ENCODE measurements around the gene EMX2. TPM values are rescaled to one million over a fixed set of nuclear protein-coding genes. Genes with fewer than 3 reads are reported as not detected.

Gene EMX2
- total and polyA plus RNA-seq, 10 of the 15 experiments (the other 5 are each of a cell fraction or from before 2014, with no cell fraction given) = 0.12 TPM; not detected in 9

DNA sequence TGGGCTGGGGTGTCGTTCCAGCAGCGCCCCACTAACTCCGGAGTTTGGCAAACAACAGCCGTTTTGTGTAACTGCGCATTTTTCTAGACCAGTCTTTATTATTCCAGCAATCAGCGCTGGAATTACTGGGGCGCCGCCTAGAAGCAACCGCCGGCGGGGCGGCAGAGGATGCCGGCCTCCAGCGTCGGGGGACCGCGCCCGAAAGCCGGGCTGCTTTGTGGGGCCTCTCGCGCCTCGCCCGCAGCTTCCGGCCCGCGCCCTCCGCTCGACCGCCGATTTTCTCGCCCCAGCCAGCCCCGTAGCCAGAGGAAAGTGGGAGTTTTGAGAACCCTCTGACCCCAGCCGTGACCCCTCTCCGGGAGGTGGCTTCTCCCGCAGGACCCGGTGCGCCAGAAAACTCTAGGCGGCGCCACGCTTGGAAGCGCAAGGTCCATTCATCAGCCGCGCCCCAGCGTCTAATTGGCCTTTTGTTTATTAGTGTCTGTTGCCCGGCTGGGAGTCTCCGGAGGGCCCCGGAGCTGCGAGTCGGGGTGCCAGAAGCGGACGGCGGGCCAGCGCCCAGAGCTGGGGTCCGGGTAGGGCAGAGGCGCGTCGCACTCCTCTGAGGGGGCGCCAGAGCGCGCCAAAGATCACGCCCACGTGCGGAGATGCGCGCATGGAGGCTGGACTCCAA is 10.7 kb downstream of the EMX2 start (continued):
- TF ChIP-seq, protein P1, sequence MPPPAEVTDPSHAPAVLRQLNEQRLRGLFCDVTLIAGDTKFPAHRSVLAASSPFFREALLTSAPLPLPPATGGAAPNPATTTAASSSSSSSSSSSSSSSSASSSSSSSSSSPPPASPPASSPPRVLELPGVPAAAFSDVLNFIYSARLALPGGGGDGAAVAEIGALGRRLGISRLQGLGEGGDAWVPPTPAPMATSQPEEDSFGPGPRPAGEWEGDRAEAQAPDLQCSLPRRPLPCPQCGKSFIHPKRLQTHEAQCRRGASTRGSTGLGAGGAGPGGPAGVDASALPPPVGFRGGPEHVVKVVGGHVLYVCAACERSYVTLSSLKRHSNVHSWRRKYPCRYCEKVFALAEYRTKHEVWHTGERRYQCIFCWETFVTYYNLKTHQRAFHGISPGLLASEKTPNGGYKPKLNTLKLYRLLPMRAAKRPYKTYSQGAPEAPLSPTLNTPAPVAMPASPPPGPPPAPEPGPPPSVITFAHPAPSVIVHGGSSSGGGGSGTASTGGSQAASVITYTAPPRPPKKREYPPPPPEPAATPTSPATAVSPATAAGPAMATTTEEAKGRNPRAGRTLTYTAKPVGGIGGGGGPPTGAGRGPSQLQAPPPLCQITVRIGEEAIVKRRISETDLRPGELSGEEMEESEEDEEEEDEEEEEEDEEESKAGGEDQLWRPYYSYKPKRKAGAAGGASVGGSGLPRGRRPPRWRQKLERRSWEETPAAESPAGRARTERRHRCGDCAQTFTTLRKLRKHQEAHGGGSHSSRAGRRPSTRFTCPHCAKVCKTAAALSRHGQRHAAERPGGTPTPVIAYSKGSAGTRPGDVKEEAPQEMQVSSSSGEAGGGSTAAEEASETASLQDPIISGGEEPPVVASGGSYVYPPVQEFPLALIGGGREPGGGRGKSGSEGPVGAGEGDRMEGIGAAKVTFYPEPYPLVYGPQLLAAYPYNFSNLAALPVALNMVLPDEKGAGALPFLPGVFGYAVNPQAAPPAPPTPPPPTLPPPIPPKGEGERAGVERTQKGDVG (CRISPR knock-in tag; IDR thresholded peaks at IDR 0.05) = no peak
- TF ChIP-seq ZNF622 (IDR thresholded peaks at IDR 0.05) (no peak), CHD4 (IDR thresholded peaks at IDR 0.05) (no peak)

DNA sequence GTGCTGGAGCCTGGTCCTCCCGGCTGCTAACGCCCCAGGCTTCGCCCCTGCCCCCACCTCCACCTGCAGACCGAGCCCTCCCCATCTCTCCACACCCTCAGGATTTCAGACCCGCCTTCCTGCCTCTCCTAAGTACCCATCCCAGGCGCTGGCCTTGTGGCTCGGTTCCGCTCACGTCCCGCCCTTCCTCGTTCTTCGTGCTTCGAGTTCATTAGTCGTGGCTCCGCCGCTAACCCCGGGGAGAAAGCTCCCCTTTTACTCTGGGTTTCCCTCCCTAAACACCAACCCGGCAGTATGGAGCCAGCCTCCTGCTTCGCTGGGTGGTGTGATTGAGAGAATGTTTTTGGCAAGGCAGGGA is 11.2 kb downstream of the EMX2 start:
- no TSS peak for BruUV-seq (replicated peaks)
- Histone ChIP-seq H3K27ac (ENCODE audit: control insufficient read depth, insufficient read depth) (no peak overlapping the region), H3K79me2 (ENCODE audit: control insufficient read depth, insufficient read depth, low read length) (no peaks in the 10 kb centered on the region), H3K4me1 (ENCODE audit: control insufficient read depth, insufficient read depth, low read length) (no peaks in the 10 kb centered on the region), H3K36me3 (ENCODE audit: control insufficient read depth in 2 of 2, insufficient read depth in 2 of 2, low read length in 1 of 2) (no peaks in the 10 kb centered on the region), H3K27me3 (replicated peaks in 1 of 2; ENCODE audit: control insufficient read depth in 2 of 2, insufficient read depth in 2 of 2, low read length in 1 of 2) (peaks cover 23 to 25% of the 10 kb centered on the region in 2 experiments), H4K20me1 (ENCODE audit: control insufficient read depth, insufficient read depth) (no peaks in the 10 kb centered on the region; the same call in 1 of the 2 replicates), H3K4me2 (ENCODE audit: control insufficient read depth, insufficient read depth) (no peak overlapping the region), H3K4me3 (no peak overlapping the region), H2AFZ (ENCODE audit: control insufficient read depth, low read depth, low read length) (no peak overlapping the region), H3K9ac (ENCODE audit: control insufficient read depth, insufficient read depth, low read length) (no peak overlapping the region), H3K9me3 (replicated peaks; ENCODE audit: control insufficient read depth, insufficient read depth, low read length) (no peaks in the 10 kb centered on the region; the same call in 2 of the 3 replicates)
- TF ChIP-seq YY1 (IDR thresholded peaks at IDR 0.05; ENCODE audit: low read depth, low read length) (no peak), LARP7 (IDR thresholded peaks at IDR 0.05) (no peak), ZNF217 (IDR thresholded peaks at IDR 0.05) (no peak), NFXL1 (IDR thresholded peaks at IDR 0.05; ENCODE audit: borderline replicate concordance) (no peak), POLR2A (IDR thresholded peaks at IDR 0.05; ENCODE audit: low read depth, low read length) (no peak), SRF (IDR thresholded peaks at IDR 0.05; ENCODE audit: low read depth in 2 of 2, low read length in 2 of 2) (no peak), CHD2 (IDR thresholded peaks at IDR 0.05; ENCODE audit: borderline replicate concordance, low read depth, low read length) (no peak), HCFC1 (IDR thresholded peaks at IDR 0.05; ENCODE audit: low read length) (no peak), FOS (IDR thresholded peaks at IDR 0.05; ENCODE audit: borderline replicate concordance, extremely low read depth, insufficient read length) (no peak)
- TF ChIP-seq, protein P2, sequence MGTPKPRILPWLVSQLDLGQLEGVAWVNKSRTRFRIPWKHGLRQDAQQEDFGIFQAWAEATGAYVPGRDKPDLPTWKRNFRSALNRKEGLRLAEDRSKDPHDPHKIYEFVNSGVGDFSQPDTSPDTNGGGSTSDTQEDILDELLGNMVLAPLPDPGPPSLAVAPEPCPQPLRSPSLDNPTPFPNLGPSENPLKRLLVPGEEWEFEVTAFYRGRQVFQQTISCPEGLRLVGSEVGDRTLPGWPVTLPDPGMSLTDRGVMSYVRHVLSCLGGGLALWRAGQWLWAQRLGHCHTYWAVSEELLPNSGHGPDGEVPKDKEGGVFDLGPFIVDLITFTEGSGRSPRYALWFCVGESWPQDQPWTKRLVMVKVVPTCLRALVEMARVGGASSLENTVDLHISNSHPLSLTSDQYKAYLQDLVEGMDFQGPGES (IDR thresholded peaks at IDR 0.05) = no peak
- TF ChIP-seq, protein P1 (CRISPR knock-in tag; IDR thresholded peaks at IDR 0.05) = no peak
- TF ChIP-seq, protein P3, sequence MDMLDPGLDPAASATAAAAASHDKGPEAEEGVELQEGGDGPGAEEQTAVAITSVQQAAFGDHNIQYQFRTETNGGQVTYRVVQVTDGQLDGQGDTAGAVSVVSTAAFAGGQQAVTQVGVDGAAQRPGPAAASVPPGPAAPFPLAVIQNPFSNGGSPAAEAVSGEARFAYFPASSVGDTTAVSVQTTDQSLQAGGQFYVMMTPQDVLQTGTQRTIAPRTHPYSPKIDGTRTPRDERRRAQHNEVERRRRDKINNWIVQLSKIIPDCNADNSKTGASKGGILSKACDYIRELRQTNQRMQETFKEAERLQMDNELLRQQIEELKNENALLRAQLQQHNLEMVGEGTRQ (IDR thresholded peaks at IDR 0.05; ENCODE audit: borderline replicate concordance, low read depth, low read length) = no peak
- DNase-seq (ENCODE audit: low read depth, low spot score) (no peak), ATAC-seq (no peak), FAIRE-seq (no peak)
- intact Hi-C loops (cut with micrococcal nuclease; ENCODE audit: unreplicated experiment) = loop anchor here (5.0 kb wide), 1 partner anchor 209 kb away; no protein-coding TSS in a partner anchor
- ChIA-PET CTCF (no interaction called here), RAD21 (ENCODE audit: unreplicated experiment) (no interaction called here), SMC1A (ENCODE audit: uncharacterized antibody, unreplicated experiment) (no interaction called here), POLR2A (no interaction called here)
- 47% methylated on average over 16 of the region's 19 CpGs for WGBS (ENCODE audit: insufficient coverage, insufficient replicate concordance, low lambda C conversion rate, missing lambda C conversion rate)
- in situ Hi-C loops (cut with MboI) = no loop called here

All from GM12878 (cell line).